ENCODE measurements around the gene GNA15. TPM values are rescaled to one million over a fixed set of nuclear protein-coding genes. Genes with fewer than 3 reads are reported as not detected.

GNA15 gene
- total and polyA plus RNA-seq, 2 of the 8 experiments (the other 6 are each of a cell fraction or from before 2014, with no cell fraction given) = 0.26 to 0.45 TPM

- TF ChIP-seq CHD7 (IDR thresholded peaks at IDR 0.05; ENCODE audit: insufficient replicate concordance, low read length) (no peak), HDAC6 (IDR thresholded peaks at IDR 0.05; ENCODE audit: low read depth, low read length) (no peak), ZNF274 (IDR thresholded peaks at IDR 0.05; ENCODE audit: borderline replicate concordance, extremely low read depth, low read length) (no peak)
These were observed 68.9 kb downstream of the GNA15 start (continued) for GRCh38 chr19:3204646-3205275.
